ENCODE results near the gene ZDHHC4. TPM values are rescaled to one million over a fixed set of nuclear protein-coding genes. Genes with fewer than 3 reads are reported as not detected.
A peak's percentile ranks its signal among the peaks of the same experiment; 100 is the strongest.

Gene ZDHHC4
- total and polyA plus RNA-seq, 9 of the 15 experiments (the other 6 are each of a cell fraction or from before 2014, with no cell fraction given) = 33.4 to 106 (median 58.3) TPM

- TF ChIP-seq CEBPG (CRISPR knock-in tag; IDR thresholded peaks at IDR 0.05) = no peak
- TF ChIP-seq CEBPG (tag; conservative IDR thresholded peaks at IDR 0.05 in 1 of 2, IDR thresholded peaks at IDR 0.05 in 1 of 2) = no peak
- no peak for TF ChIP-seq SPI1 (IDR thresholded peaks at IDR 0.05; ENCODE audit: borderline replicate concordance, low read depth, low read length)
- TF ChIP-seq GTF3C2 (IDR thresholded peaks at IDR 0.05; ENCODE audit: borderline replicate concordance, extremely low read depth, insufficient read length) = no peak
- TF ChIP-seq ETS2 (tag; IDR thresholded peaks at IDR 0.05; ENCODE audit: borderline replicate concordance, poor library complexity, severe bottlenecking) = no peak
- no peak for TF ChIP-seq NFRKB (IDR thresholded peaks at IDR 0.05; ENCODE audit: low read depth)
- 0 out of 2 replicates have a peak, but pooled peaks have one; percentile 76 for TF ChIP-seq ERF (CRISPR knock-in tag; IDR thresholded peaks at IDR 0.05)
- no peak for TF ChIP-seq THAP7 (CRISPR knock-in tag; IDR thresholded peaks at IDR 0.05)
- TF ChIP-seq, protein P1, sequence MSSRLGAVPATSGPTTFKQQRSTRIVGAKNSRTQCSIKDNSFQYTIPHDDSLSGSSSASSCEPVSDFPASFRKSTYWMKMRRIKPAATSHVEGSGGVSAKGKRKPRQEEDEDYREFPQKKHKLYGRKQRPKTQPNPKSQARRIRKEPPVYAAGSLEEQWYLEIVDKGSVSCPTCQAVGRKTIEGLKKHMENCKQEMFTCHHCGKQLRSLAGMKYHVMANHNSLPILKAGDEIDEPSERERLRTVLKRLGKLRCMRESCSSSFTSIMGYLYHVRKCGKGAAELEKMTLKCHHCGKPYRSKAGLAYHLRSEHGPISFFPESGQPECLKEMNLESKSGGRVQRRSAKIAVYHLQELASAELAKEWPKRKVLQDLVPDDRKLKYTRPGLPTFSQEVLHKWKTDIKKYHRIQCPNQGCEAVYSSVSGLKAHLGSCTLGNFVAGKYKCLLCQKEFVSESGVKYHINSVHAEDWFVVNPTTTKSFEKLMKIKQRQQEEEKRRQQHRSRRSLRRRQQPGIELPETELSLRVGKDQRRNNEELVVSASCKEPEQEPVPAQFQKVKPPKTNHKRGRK (tag; IDR thresholded peaks at IDR 0.05) = no peak
- TF ChIP-seq ZNF407 (IDR thresholded peaks at IDR 0.05; ENCODE audit: low read depth) = no peak
- no peak for TF ChIP-seq FOSL1 (tag; conservative IDR thresholded peaks at IDR 0.05)
Observed at GRCh38 chr7:6636741-6637543, 59.7 kb downstream of the ZDHHC4 start, which contains the start of gene ZNF316 (continued).
